Measurements from ENCODE around the gene EME2. TPM values are rescaled to one million over a fixed set of nuclear protein-coding genes. Genes with fewer than 3 reads are reported as not detected.
A peak's percentile ranks its signal among the peaks of the same experiment; 100 is the strongest.

Gene EME2
- total and polyA plus RNA-seq, 2 donors from 2014 or later = 5.1 to 23.8 TPM

GRCh38 chr16:1788095-1788707 is 15.6 kb downstream of the EME2 start:
- Histone ChIP-seq H3K27me3 (ENCODE audit: control insufficient read depth, insufficient read depth, low read length) (no peaks in the 10 kb centered on the region), H3K27ac (ENCODE audit: low read depth in 2 of 2, low read length in 2 of 2) (no peak overlapping the region), H3K9ac (ENCODE audit: low read length in 3 of 3) (no peak overlapping the region), H3K36me3 (ENCODE audit: control insufficient read depth in 2 of 3, insufficient read depth in 3 of 3, low read length in 3 of 3) (no peaks in the 10 kb centered on the region), H3K4me3 (ENCODE audit: low read length in 3 of 3) (no peak overlapping the region), H3K4me1 (ENCODE audit: control insufficient read depth in 2 of 3, insufficient read depth in 2 of 3, low read depth in 1 of 3, low read length in 3 of 3) (peaks cover 0 to 4% (median 4%) of the 10 kb centered on the region in 3 donors), H3K9me3 (ENCODE audit: control insufficient read depth in 2 of 3, insufficient read depth in 1 of 3, low read length in 3 of 3) (no peaks in the 10 kb centered on the region)
- DNase-seq (peak in 2 of 5 donors; percentile 36 to 70), FAIRE-seq (no peak)
- intact Hi-C loops (cut with DNase I) = no loop called here
- TF ChIP-seq CTCF (IDR thresholded peaks at IDR 0.05; ENCODE audit: borderline replicate concordance, extremely low read depth, insufficient read depth) = no peak

- intact Hi-C loops (cut with DNase I) = no loop called here
- peak in 1 of 5 donors; percentile 59 for DNase-seq
- H3K9me3 ChIP-seq (ENCODE audit: control insufficient read depth in 2 of 3, insufficient read depth in 1 of 3, low read length in 3 of 3) = no peaks in the 10 kb centered on the region
- no peak for FAIRE-seq
- no peak overlapping the region for H3K9ac ChIP-seq (ENCODE audit: low read length in 3 of 3)
- no peak overlapping the region for H3K4me3 ChIP-seq (ENCODE audit: low read length in 3 of 3)
- no peaks in the 10 kb centered on the region for H3K36me3 ChIP-seq (ENCODE audit: control insufficient read depth in 2 of 3, insufficient read depth in 3 of 3, low read length in 3 of 3)
- H3K27ac ChIP-seq (ENCODE audit: low read depth in 2 of 2, low read length in 2 of 2) = no peak overlapping the region
- TF ChIP-seq CTCF (IDR thresholded peaks at IDR 0.05; ENCODE audit: borderline replicate concordance, extremely low read depth, insufficient read depth) = no peak
- H3K4me1 ChIP-seq (ENCODE audit: control insufficient read depth in 2 of 3, insufficient read depth in 2 of 3, low read depth in 1 of 3, low read length in 3 of 3) = peaks cover 0 to 4% (median 4%) of the 10 kb centered on the region in 3 donors
- H3K27me3 ChIP-seq (ENCODE audit: control insufficient read depth, insufficient read depth, low read length) = no peaks in the 10 kb centered on the region
These were observed 16.1 kb downstream of the EME2 start for GRCh38 chr16:1788708-1789100.

- DNase-seq (peak in 2 of 5 donors; percentile 39 to 74), FAIRE-seq (no peak)
- Histone ChIP-seq H3K4me3 (ENCODE audit: low read length in 3 of 3) (no peak overlapping the region), H3K27ac (ENCODE audit: low read depth in 2 of 2, low read length in 2 of 2) (no peak overlapping the region), H3K4me1 (ENCODE audit: control insufficient read depth in 2 of 3, insufficient read depth in 2 of 3, low read depth in 1 of 3, low read length in 3 of 3) (no peaks in the 10 kb centered on the region), H3K9ac (ENCODE audit: low read length in 3 of 3) (no peak overlapping the region), H3K36me3 (ENCODE audit: control insufficient read depth in 2 of 3, insufficient read depth in 3 of 3, low read length in 3 of 3) (no peaks in the 10 kb centered on the region), H3K27me3 (ENCODE audit: control insufficient read depth, insufficient read depth, low read length) (no peaks in the 10 kb centered on the region), H3K9me3 (ENCODE audit: control insufficient read depth in 2 of 3, insufficient read depth in 1 of 3, low read length in 3 of 3) (no peaks in the 10 kb centered on the region)
- TF ChIP-seq CTCF (IDR thresholded peaks at IDR 0.05; ENCODE audit: borderline replicate concordance, extremely low read depth, insufficient read depth) = no peak
- intact Hi-C loops (cut with DNase I) = no loop called here
These were observed 17.0 kb downstream of the EME2 start for GRCh38 chr16:1789643-1790045.

GRCh38 chr16:1790261-1790610 is 17.6 kb downstream of the EME2 start:
- no peaks in the 10 kb centered on the region for H3K27me3 ChIP-seq (ENCODE audit: control insufficient read depth, insufficient read depth, low read length)
- FAIRE-seq (no peak), DNase-seq (no peak)
- H3K4me1 ChIP-seq (ENCODE audit: control insufficient read depth in 2 of 3, insufficient read depth in 2 of 3, low read depth in 1 of 3, low read length in 3 of 3) = no peaks in the 10 kb centered on the region
- no peak for TF ChIP-seq CTCF (IDR thresholded peaks at IDR 0.05; ENCODE audit: borderline replicate concordance, extremely low read depth, insufficient read depth)
- no peak overlapping the region for H3K27ac ChIP-seq (ENCODE audit: low read depth in 2 of 2, low read length in 2 of 2)
- no peaks in the 10 kb centered on the region for H3K36me3 ChIP-seq (ENCODE audit: control insufficient read depth in 2 of 3, insufficient read depth in 3 of 3, low read length in 3 of 3)
- no peaks in the 10 kb centered on the region for H3K9me3 ChIP-seq (ENCODE audit: control insufficient read depth in 2 of 3, insufficient read depth in 1 of 3, low read length in 3 of 3)
- no peak overlapping the region for H3K4me3 ChIP-seq (ENCODE audit: low read length in 3 of 3)
- intact Hi-C loops (cut with DNase I) = no loop called here
- no peak overlapping the region for H3K9ac ChIP-seq (ENCODE audit: low read length in 3 of 3)

Measured in kidney (tissue), 14 donors.